ENCODE data around the gene DHRSX.

GRCh38 chrX:2284133-2284532 is 216.6 kb downstream of the DHRSX start:
- TF ChIP-seq ZFP3 (CRISPR knock-in tag; IDR thresholded peaks at IDR 0.05): no peak
- no peak for TF ChIP-seq BACH2 (CRISPR knock-in tag; IDR thresholded peaks at IDR 0.05; ENCODE audit: borderline replicate concordance)
- TF ChIP-seq ZFP30 (CRISPR knock-in tag; IDR thresholded peaks at IDR 0.05): no peak
- no peak for TF ChIP-seq ESRRG (CRISPR knock-in tag; IDR thresholded peaks at IDR 0.05)
- TF ChIP-seq PATZ1 (CRISPR knock-in tag; IDR thresholded peaks at IDR 0.05; ENCODE audit: borderline replicate concordance): no peak
- no peak for TF ChIP-seq CSRNP3 (CRISPR knock-in tag; IDR thresholded peaks at IDR 0.05)
- no peak for TF ChIP-seq GLIS3 (CRISPR knock-in tag; IDR thresholded peaks at IDR 0.05)
- TF ChIP-seq CREB5 (CRISPR knock-in tag; IDR thresholded peaks at IDR 0.05; ENCODE audit: low read depth): no peak

Measured in SK-N-SH treated with all-trans-retinoic acid at 6 μM for 48 hours (cell line).